Progenitor cell of endocrine pancreas (in vitro differentiated cells): ENCODE data around the gene RGS7BP. TPM values are rescaled to one million over a fixed set of nuclear protein-coding genes. Genes with fewer than 3 reads are reported as not detected.

Source experiments
- DNase-seq: peaks from one replicate; pipeline ENCODE4 v3.0.0; 2021; ENCODE audit warnings: low spot score; ENCODE audit not compliant: unreplicated experiment
- H3K27ac Mint-ChIP-seq: 2 replicates; pipeline ENCODE4 v1.8.0; 2021; ENCODE audit warnings: mild to moderate bottlenecking, moderate library complexity, mixed read lengths
- H3K27me3 Mint-ChIP-seq: 2 replicates; pipeline ENCODE4 v1.8.0; 2021; ENCODE audit warnings: mixed read lengths
- H3K36me3 Mint-ChIP-seq: 2 replicates; pipeline ENCODE4 v1.8.0; 2022; ENCODE audit warnings: mixed read lengths; ENCODE audit not compliant: insufficient read depth
- H3K4me1 Mint-ChIP-seq: 2 replicates; pipeline ENCODE4 v1.8.0; 2021; ENCODE audit warnings: low read depth, mixed read lengths
- H3K4me3 Mint-ChIP-seq: 2 replicates; pipeline ENCODE4 v1.8.0; 2021; ENCODE audit warnings: low read depth, mild to moderate bottlenecking, moderate library complexity, mixed read lengths
- H3K9me3 Mint-ChIP-seq: 2 replicates; pipeline ENCODE4 v1.8.0; 2021; ENCODE audit warnings: low read depth, mixed read lengths
- total RNA-seq: library from RNA; stranded (reverse); gene quantifications from 2 replicates; pipeline ENCODE4 v1.2.1, GENCODE V29; 2021
- TF ChIP-seq, protein P1 (sequence below): fragments of 200-600 bp; sonication (generic); IDR thresholded peaks from one replicate; pipeline ENCODE4 v1.5.0; 2021; ENCODE audit warnings: antibody characterized with exemption, mild to moderate bottlenecking; ENCODE audit not compliant: unreplicated experiment

Gene RGS7BP
- total RNA-seq, 1 donor from 2014 or later: 0.14 TPM

DNA sequence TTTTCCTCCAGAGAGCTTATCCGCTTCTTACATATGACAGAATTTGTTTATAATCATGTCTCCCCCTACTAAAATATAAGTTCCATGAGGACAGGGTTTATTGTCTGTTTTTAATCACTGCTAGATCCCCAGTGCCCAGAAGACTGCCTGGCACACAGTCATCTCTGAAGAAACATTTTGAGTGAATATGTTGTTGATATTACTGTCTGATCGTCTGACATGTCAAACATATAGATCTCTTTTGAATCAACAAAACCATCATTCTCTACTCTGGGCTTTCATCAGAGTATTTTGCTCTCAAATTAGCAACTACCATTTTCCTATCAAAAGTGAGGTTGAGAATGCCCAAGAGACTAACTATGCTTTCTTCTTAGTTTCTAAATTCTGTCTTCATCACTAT is 117.2 kb downstream of the RGS7BP start:
- no peak overlapping the region for H3K27ac Mint-ChIP-seq
- no peak for DNase-seq
- no peaks in the 10 kb centered on the region for H3K36me3 Mint-ChIP-seq
- H3K4me3 Mint-ChIP-seq: no peak overlapping the region
- no peaks in the 10 kb centered on the region for H3K4me1 Mint-ChIP-seq
- no peaks in the 10 kb centered on the region for H3K9me3 Mint-ChIP-seq
- no peaks in the 10 kb centered on the region for H3K27me3 Mint-ChIP-seq
- TF ChIP-seq, protein P1, sequence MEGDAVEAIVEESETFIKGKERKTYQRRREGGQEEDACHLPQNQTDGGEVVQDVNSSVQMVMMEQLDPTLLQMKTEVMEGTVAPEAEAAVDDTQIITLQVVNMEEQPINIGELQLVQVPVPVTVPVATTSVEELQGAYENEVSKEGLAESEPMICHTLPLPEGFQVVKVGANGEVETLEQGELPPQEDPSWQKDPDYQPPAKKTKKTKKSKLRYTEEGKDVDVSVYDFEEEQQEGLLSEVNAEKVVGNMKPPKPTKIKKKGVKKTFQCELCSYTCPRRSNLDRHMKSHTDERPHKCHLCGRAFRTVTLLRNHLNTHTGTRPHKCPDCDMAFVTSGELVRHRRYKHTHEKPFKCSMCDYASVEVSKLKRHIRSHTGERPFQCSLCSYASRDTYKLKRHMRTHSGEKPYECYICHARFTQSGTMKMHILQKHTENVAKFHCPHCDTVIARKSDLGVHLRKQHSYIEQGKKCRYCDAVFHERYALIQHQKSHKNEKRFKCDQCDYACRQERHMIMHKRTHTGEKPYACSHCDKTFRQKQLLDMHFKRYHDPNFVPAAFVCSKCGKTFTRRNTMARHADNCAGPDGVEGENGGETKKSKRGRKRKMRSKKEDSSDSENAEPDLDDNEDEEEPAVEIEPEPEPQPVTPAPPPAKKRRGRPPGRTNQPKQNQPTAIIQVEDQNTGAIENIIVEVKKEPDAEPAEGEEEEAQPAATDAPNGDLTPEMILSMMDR: no peak

- Mint-ChIP-seq H3K27me3 (no peaks in the 10 kb centered on the region), H3K27ac (no peak overlapping the region), H3K4me1 (no peaks in the 10 kb centered on the region), H3K36me3 (no peaks in the 10 kb centered on the region), H3K9me3 (no peaks in the 10 kb centered on the region), H3K4me3 (no peak overlapping the region)
- no peak for DNase-seq
- TF ChIP-seq, protein P1: no peak
These were observed 119.9 kb downstream of the RGS7BP start for GRCh38 chr5:64625678-64626077.

GRCh38 chr5:64628901-64629300 is 123.1 kb downstream of the RGS7BP start:
- DNase-seq: no peak
- Mint-ChIP-seq H3K27ac (no peak overlapping the region), H3K27me3 (no peaks in the 10 kb centered on the region), H3K4me3 (no peak overlapping the region), H3K9me3 (no peaks in the 10 kb centered on the region), H3K36me3 (no peaks in the 10 kb centered on the region), H3K4me1 (no peaks in the 10 kb centered on the region)
- TF ChIP-seq, protein P1: no peak

- Mint-ChIP-seq H3K36me3 (no peaks in the 10 kb centered on the region), H3K9me3 (no peaks in the 10 kb centered on the region), H3K4me3 (no peak overlapping the region), H3K27me3 (no peaks in the 10 kb centered on the region), H3K27ac (no peak overlapping the region), H3K4me1 (no peaks in the 10 kb centered on the region)
- DNase-seq: no peak
- TF ChIP-seq, protein P1: no peak
These were observed 124.0 kb downstream of the RGS7BP start for GRCh38 chr5:64629841-64630240.

DNA sequence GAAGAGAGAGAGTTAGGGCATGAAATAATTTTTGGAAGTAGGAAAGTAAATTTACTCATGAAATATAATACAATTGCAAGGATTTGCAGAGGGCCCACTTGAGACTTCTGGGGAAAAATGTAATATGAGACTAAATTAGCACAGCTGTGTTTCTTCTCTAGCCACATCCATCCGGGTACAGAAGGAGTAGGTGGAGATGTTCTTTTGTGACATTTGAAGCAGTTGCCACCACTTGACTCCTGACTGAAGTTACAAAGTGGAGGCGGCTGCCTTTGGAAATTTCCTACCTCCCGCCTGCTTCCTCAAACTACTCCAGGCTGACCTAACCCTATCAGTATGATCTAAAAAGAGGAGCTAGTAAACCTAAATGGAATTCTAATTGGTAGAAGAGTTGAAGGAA is 126.4 kb downstream of the RGS7BP start:
- no peaks in the 10 kb centered on the region for H3K36me3 Mint-ChIP-seq
- no peaks in the 10 kb centered on the region for H3K9me3 Mint-ChIP-seq
- H3K4me1 Mint-ChIP-seq: no peaks in the 10 kb centered on the region
- H3K27ac Mint-ChIP-seq: no peak overlapping the region
- peaks cover 12% of the 10 kb centered on the region for H3K27me3 Mint-ChIP-seq
- no peak for DNase-seq
- TF ChIP-seq, protein P1: no peak
- H3K4me3 Mint-ChIP-seq: no peak overlapping the region
